Neural crest cell (in vitro differentiated cells): ENCODE measurements around the gene TAOK3. TPM values are rescaled to one million over a fixed set of nuclear protein-coding genes. Genes with fewer than 3 reads are reported as not detected.
"Not testable (repeated sequence)": the region's sequence is repeated elsewhere in the genome, so short reads cannot be mapped to it uniquely, and the experiment has no call there.

ENCODE experiments used
- DNase-seq: peaks from one replicate; pipeline ENCODE4 v3.0.0; 2021; ENCODE audit warnings: low read depth, mixed read lengths, low spot score
- H3K27ac Mint-ChIP-seq: one replicate; pipeline ENCODE4 v1.8.0; 2021; ENCODE audit warnings: mild to moderate bottlenecking, mixed read lengths; ENCODE audit not compliant: unreplicated experiment
- H3K27me3 Mint-ChIP-seq: 2 replicates; pipeline ENCODE4 v1.8.0; 2021; ENCODE audit warnings: low read depth, mild to moderate bottlenecking, mixed read lengths
- H3K36me3 Mint-ChIP-seq: 2 replicates; pipeline ENCODE4 v1.8.0; 2021; ENCODE audit warnings: low read depth, mild to moderate bottlenecking, mixed read lengths
- H3K4me1 Mint-ChIP-seq: 2 replicates; pipeline ENCODE4 v1.8.0; 2021; ENCODE audit warnings: mixed read lengths
- H3K4me3 Mint-ChIP-seq: one replicate; pipeline ENCODE4 v1.8.0; 2021; ENCODE audit warnings: mild to moderate bottlenecking, mixed read lengths
- H3K9me3 Mint-ChIP-seq: 2 replicates; pipeline ENCODE4 v1.8.0; 2021; ENCODE audit warnings: mixed read lengths
- CTCF ChIP-seq: fragments of 200-600 bp; sonication (generic); conservative IDR thresholded peaks from 2 replicates; pipeline ENCODE4 v1.5.0; 2021; ENCODE audit warnings: antibody characterized with exemption, mild to moderate bottlenecking
- long read RNA-seq: library from polyadenylated mRNA; unstranded; transcript quantifications from one replicate; pipeline ENCODE4 v2.0.0, GENCODE V29; 2020
- total RNA-seq: library from RNA; stranded (reverse); gene quantifications from 2 replicates; pipeline ENCODE4 v1.2.1, GENCODE V29; 2021

Gene TAOK3
- total RNA-seq, result 13.4 and 15.2 TPM in 2 replicates
- long read RNA-seq, transcript TAOK3-209 (8 exons, 2,147 nt), result major isoform, 29 of 46 reads
- long read RNA-seq, partial matches to known transcripts, result 11 of 46 reads
- long read RNA-seq, other reads (novel, unspliced or antisense), result 6 of 46 reads

GRCh38 chr12:118372541-118373495, at the start of gene TAOK3:
Gene TAOK3 (minus strand): TSS chr12:118372907. CDS start chr12:118255567, 117,340 bp downstream.
- no peak for TF ChIP-seq CTCF
- Mint-ChIP-seq H3K27ac (peak within 1 kb of the TSS; percentile 90), H3K4me1 (peaks cover 36% of the 10 kb centered on the region), H3K9me3 (no peaks in the 10 kb centered on the region), H3K4me3 (peak within 1 kb of the TSS; percentile 93), H3K36me3 (no peaks in the 10 kb centered on the region), H3K27me3 (peaks cover 37% of the 10 kb centered on the region)
- DNase-seq, result peak; percentile 91

- Mint-ChIP-seq H3K4me3 (no peak overlapping the region), H3K9me3 (peaks cover 2% of the 10 kb centered on the region), H3K4me1 (no peaks in the 10 kb centered on the region)
Measured at GRCh38 chr12:118420673-118421072, 48.0 kb upstream of the TAOK3 start.

GRCh38 chr12:118418385-118419057, 45.8 kb upstream of the TAOK3 start:
- H3K27me3 Mint-ChIP-seq, result no peaks in the 10 kb centered on the region
- no peak for TF ChIP-seq CTCF
- no peaks in the 10 kb centered on the region for H3K4me1 Mint-ChIP-seq
- no peak for DNase-seq
- H3K4me3 Mint-ChIP-seq, result no peak overlapping the region
- peaks cover 2% of the 10 kb centered on the region for H3K9me3 Mint-ChIP-seq
- peaks cover 29% of the 10 kb centered on the region for H3K36me3 Mint-ChIP-seq
- H3K27ac Mint-ChIP-seq, result no peak overlapping the region

More at GRCh38 chr12:118420673-118421072, 48.0 kb upstream of the TAOK3 start:
- Mint-ChIP-seq H3K27ac (no peak overlapping the region), H3K27me3 (no peaks in the 10 kb centered on the region), H3K36me3 (peaks cover 16% of the 10 kb centered on the region)
- TF ChIP-seq CTCF, result no peak
- DNase-seq, result no peak

- Mint-ChIP-seq H3K36me3 (peaks cover 32% of the 10 kb centered on the region), H3K9me3 (peaks cover 2% of the 10 kb centered on the region)
- TF ChIP-seq CTCF, result no peak
Measured at GRCh38 chr12:118417942-118418341, 45.2 kb upstream of the TAOK3 start.

GRCh38 chr12:118409834-118410233, 37.1 kb upstream of the TAOK3 start:
- no peak for DNase-seq
- Mint-ChIP-seq H3K27ac (no peak overlapping the region), H3K4me1 (peaks cover 4% of the 10 kb centered on the region), H3K36me3 (peaks cover 25% of the 10 kb centered on the region), H3K27me3 (no peaks in the 10 kb centered on the region), H3K9me3 (no peaks in the 10 kb centered on the region), H3K4me3 (no peak overlapping the region)
- no peak for TF ChIP-seq CTCF

More at GRCh38 chr12:118417942-118418341, 45.2 kb upstream of the TAOK3 start:
- peak overlapping the region; percentile 43 for H3K27ac Mint-ChIP-seq
- H3K4me1 Mint-ChIP-seq, result no peaks in the 10 kb centered on the region
- no peak overlapping the region for H3K4me3 Mint-ChIP-seq
- no peak for DNase-seq
- H3K27me3 Mint-ChIP-seq, result no peaks in the 10 kb centered on the region

- peaks cover 16% of the 10 kb centered on the region for H3K36me3 Mint-ChIP-seq
- H3K27ac Mint-ChIP-seq, H3K4me1 Mint-ChIP-seq, DNase-seq, H3K27me3 Mint-ChIP-seq, H3K9me3 Mint-ChIP-seq, H3K4me3 Mint-ChIP-seq: not testable (repeated sequence)
Measured at GRCh38 chr12:118408241-118408640, 35.5 kb upstream of the TAOK3 start.
